Measurements from ENCODE around the gene C5orf58.

GRCh38 chr5:170254056-170254455 lies 21.3 kb downstream of the C5orf58 start:
- TF ChIP-seq POLR2A (IDR thresholded peaks at IDR 0.05; ENCODE audit: low read depth, low read length) (no peak), POLR2AphosphoS5 (IDR thresholded peaks at IDR 0.05; ENCODE audit: low read depth, low read length) (no peak), TAF1 (IDR thresholded peaks at IDR 0.05; ENCODE audit: borderline replicate concordance, low read depth, low read length) (no peak)
